Measurements from ENCODE around the gene EEF2K.
"Not testable (repeated sequence)": the region's sequence is repeated elsewhere in the genome, so short reads cannot be mapped to it uniquely, and the experiment has no call there.

EEF2K gene

DNA sequence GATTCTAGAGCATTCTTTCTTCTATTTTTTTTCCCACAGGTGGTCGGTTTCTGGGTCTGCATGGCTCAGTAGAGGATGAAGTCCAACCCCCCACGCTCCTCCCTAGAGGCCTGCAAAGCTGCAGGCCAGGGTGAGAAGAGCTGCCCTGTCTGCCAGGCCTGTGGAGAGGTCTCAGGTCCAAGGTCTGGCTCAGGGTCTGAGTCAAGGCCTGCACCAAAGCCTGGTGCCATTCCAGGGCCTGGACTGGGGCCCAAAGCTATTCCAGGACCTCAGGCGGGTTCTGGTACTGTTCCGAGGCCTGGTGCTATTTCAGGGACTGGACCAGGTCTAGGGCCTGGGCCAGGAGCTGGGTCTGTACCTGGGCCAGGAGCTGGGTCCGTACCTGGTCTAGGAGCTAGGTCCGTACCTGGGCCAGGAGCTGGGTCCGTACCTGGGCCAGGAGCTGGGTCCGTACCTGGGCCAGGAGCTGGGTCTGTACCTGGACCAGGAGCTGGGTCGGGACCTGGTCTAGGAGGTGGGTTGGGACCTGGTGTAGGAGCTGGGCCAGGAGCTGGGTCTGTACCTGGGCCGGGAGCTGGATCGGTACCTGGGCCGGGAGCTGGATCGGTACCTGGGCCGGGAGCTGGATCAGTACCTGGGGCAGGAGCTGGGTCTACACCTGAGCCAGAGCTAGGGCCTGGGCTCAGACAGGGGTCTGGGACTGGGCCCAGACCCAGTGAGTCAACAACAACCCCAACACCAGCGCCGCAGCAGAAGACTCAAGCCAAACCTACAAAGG lies 40.4 kb upstream of the EEF2K start:
- no peak overlapping the region for H3K4me3 ChIP-seq (replicated peaks; ENCODE audit: low read depth, low read length)
- DNase-seq (ENCODE audit: extremely low read depth, low read depth) = no peak
- no peak for TF ChIP-seq CTCF (IDR thresholded peaks at IDR 0.05; ENCODE audit: low read depth, low read length, missing control alignments)

DNA sequence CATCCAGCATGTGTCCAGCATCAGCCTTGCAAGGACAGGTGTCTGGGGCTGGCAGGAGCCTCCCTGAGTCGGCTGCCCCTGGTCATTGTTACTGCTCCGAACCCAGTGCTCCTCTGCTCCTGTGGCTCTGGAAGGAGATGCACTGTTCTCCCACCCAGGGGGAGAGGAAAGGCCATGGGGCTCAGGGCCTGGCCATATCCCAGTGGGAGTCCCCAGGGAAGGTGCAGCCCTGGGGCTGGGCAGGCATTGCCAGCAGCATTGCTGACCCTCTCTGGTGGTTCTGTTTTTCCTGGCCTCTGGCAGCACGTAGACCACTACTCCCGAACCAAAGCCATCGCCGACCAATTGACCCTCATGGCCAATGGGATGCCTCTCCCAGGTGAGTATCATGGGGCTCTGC lies 34.1 kb upstream of the EEF2K start:
- no peak overlapping the region for H3K4me3 ChIP-seq (replicated peaks; ENCODE audit: low read depth, low read length)
- no peak for TF ChIP-seq CTCF (IDR thresholded peaks at IDR 0.05; ENCODE audit: low read depth, low read length, missing control alignments)
- no peak for DNase-seq (ENCODE audit: extremely low read depth, low read depth)

DNA sequence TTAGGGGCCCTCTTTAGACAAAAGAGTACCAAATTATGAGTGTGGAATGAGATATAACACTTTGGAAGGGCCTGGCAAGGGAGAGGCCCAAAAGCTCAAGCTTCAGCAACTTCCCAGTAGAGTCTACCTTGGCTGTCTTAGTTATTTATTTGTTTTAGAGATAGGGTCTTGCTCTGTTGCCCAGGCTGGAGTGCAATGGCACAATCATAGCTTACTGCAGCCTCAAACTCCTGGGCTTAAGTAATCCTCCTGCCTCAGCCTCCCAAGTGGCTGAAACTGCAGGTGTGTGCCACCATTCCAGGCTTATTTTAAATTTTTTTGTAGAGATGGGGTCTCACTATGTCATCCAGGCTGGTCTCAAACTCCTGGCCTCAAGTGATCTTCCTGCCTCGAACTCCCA lies 33.4 kb upstream of the EEF2K start:
- DNase-seq (ENCODE audit: extremely low read depth, low read depth); H3K4me3 ChIP-seq (replicated peaks; ENCODE audit: low read depth, low read length): not testable (repeated sequence)

GRCh38 chr16:22174642-22175041 lies 31.4 kb upstream of the EEF2K start:
- no peak overlapping the region for H3K4me3 ChIP-seq (replicated peaks; ENCODE audit: low read depth, low read length)
- DNase-seq (ENCODE audit: extremely low read depth, low read depth) = no peak
- no peak for TF ChIP-seq CTCF (IDR thresholded peaks at IDR 0.05; ENCODE audit: low read depth, low read length, missing control alignments)

DNA sequence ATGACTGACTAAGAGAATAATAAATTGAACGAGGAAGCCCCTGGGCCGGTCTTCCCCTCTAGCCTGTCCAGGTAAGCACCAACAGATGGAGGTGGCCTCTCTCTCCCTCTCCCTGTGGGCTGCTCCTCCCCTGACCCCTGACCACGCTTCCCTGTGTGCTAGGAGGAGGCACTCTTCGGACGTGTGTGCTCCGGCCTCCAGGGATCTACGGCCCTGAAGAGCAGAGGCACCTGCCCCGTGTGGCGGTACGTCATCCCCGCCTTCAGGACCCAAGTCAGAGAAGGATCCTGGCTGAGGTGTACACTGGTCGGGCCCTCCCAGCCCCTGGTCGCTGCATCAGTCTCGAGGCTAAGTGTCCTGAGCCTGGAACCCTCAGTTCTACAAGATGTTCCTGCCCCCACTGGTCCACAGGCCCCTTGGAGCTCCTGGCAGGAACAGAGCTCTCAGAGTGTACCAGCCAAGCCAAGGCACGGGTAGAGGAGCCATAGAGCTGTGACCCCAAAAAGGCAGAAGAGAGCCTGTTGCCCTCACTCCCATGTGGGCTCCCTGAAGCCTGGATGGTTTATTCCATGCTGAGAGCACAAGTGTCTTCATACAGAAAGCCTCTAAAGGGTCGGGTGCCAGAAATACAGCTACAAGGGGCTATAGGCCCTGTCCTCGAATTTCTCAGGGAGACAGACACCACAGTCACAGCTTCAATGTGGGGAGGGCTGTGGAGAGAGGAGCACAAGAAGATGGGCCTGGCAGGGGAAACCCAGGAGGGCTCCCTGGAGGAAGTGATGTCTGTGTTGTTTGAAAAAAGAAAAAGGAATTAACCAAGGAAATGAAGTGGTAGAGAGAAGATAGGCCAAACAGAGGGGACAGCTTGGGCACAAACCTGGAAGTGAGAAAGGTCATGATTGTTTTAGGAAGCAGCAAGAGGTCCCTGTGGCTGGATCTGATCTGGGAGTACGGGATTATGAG lies 27.8 kb upstream of the EEF2K start:
- no peak for DNase-seq (ENCODE audit: extremely low read depth, low read depth)
- no peak overlapping the region for H3K4me3 ChIP-seq (replicated peaks; ENCODE audit: low read depth, low read length)
- no peak for TF ChIP-seq CTCF (IDR thresholded peaks at IDR 0.05; ENCODE audit: low read depth, low read length, missing control alignments)

GRCh38 chr16:22181426-22181825 lies 24.7 kb upstream of the EEF2K start:
- no peak for TF ChIP-seq CTCF (IDR thresholded peaks at IDR 0.05; ENCODE audit: low read depth, low read length, missing control alignments)
- H3K4me3 ChIP-seq (replicated peaks; ENCODE audit: low read depth, low read length) = no peak overlapping the region

GRCh38 chr16:22181843-22182242 lies 24.2 kb upstream of the EEF2K start:
- TF ChIP-seq CTCF (IDR thresholded peaks at IDR 0.05; ENCODE audit: low read depth, low read length, missing control alignments) = no peak
- DNase-seq (ENCODE audit: extremely low read depth, low read depth) = no peak
- H3K4me3 ChIP-seq (replicated peaks; ENCODE audit: low read depth, low read length) = no peak overlapping the region

More at GRCh38 chr16:22181426-22181825, 24.7 kb upstream of the EEF2K start:
- no peak for DNase-seq (ENCODE audit: extremely low read depth, low read depth)
